Sigmoid colon (tissue), 4 donors: ENCODE results near the gene ETV5.

ENCODE experiments used
- EP300 ChIP-seq, 4 donors: sonication (generic); formaldehyde crosslinking; IDR thresholded peaks; one replicate each; pipeline ENCODE4 v1.6.1; 2017; ENCODE audit warnings: antibody characterized with exemption in 4 of 4
- POLR2AphosphoS5 ChIP-seq, 4 donors: sonication (generic); formaldehyde crosslinking; IDR thresholded peaks; one replicate each; pipeline ENCODE4 v1.6.1; 2017; ENCODE audit warnings: antibody characterized with exemption in 4 of 4
- TF ChIP-seq, protein P1 (sequence below), 4 experiments: fragments of 450-650 bp in 3 of 4; fragments of 200-600 bp in 1 of 4; IDR thresholded peaks; one replicate each; pipeline ENCODE4 v1.5.1; 2016 to 2019; ENCODE audit warnings: antibody characterized with exemption in 4 of 4, mild to moderate bottlenecking in 3 of 4, moderate library complexity in 2 of 4

DNA sequence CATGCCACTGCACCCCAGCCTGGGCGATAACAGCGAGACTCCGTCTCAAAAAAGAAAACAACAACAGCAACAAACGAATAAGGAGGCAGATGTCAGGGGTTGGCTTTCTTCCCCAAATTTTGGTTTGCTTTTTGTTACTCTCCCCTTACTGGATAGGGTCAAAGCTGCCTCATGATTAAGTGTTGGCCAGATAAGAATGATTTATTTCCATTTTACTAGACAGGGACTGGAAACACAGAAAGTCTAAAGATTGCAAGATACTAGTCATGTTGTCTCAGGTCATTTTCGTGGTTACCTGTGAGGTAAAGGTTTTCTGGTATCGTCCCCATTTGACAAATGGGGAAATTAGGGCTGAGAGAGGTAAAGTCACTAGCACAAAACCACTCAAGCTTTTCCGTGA, 18.6 kb upstream of the ETV5 start:
- TF ChIP-seq, protein P1, sequence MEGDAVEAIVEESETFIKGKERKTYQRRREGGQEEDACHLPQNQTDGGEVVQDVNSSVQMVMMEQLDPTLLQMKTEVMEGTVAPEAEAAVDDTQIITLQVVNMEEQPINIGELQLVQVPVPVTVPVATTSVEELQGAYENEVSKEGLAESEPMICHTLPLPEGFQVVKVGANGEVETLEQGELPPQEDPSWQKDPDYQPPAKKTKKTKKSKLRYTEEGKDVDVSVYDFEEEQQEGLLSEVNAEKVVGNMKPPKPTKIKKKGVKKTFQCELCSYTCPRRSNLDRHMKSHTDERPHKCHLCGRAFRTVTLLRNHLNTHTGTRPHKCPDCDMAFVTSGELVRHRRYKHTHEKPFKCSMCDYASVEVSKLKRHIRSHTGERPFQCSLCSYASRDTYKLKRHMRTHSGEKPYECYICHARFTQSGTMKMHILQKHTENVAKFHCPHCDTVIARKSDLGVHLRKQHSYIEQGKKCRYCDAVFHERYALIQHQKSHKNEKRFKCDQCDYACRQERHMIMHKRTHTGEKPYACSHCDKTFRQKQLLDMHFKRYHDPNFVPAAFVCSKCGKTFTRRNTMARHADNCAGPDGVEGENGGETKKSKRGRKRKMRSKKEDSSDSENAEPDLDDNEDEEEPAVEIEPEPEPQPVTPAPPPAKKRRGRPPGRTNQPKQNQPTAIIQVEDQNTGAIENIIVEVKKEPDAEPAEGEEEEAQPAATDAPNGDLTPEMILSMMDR (IDR thresholded peaks at IDR 0.05), result no peak
- TF ChIP-seq POLR2AphosphoS5 (IDR thresholded peaks at IDR 0.05) (no peak), EP300 (IDR thresholded peaks at IDR 0.05) (no peak)
